Upper lobe of left lung (tissue), 6 donors: ENCODE data around the gene SNAP47. TPM values are rescaled to one million over a fixed set of nuclear protein-coding genes. Genes with fewer than 3 reads are reported as not detected.
"Not testable (repeated sequence)": the region's sequence is repeated elsewhere in the genome, so short reads cannot be mapped to it uniquely, and the experiment has no call there.

Source experiments
- ATAC-seq, 2 donors: fragments of 200-7000 bp; cut with Tn5 transposase; one replicate each; pipeline ENCODE4 v1.9.1; 2022; ENCODE audit warnings: mild to moderate bottlenecking in 2 of 2, moderate library complexity in 2 of 2; ENCODE audit not compliant: low FRiP score in 2 of 2
- DNase-seq, 2 donors: peaks; one replicate each; pipeline ENCODE4 v3.0.0-alpha.2; 2019 to 2020
- H3K27ac ChIP-seq, 4 donors: fragments of 200-600 bp; sonication (generic); one replicate each; pipeline ENCODE4 v1.5.1; 2016 to 2019
- H3K27me3 ChIP-seq, 4 donors: fragments of 200-600 bp; sonication (generic); one replicate each; pipeline ENCODE4 v1.5.1; 2017 to 2019
- H3K36me3 ChIP-seq, 4 donors: fragments of 200-600 bp; sonication (generic); one replicate each; pipeline ENCODE4 v1.5.1; 2016 to 2019
- H3K4me1 ChIP-seq, 4 donors: fragments of 200-600 bp; sonication (generic); one replicate each; pipeline ENCODE4 v1.5.1; 2018 to 2019
- H3K4me3 ChIP-seq, 4 donors: fragments of 200-600 bp; sonication (generic); one replicate each; pipeline ENCODE4 v1.5.1; 2017 to 2019; ENCODE audit warnings: mild to moderate bottlenecking in 2 of 4, moderate library complexity in 1 of 4
- H3K9me3 ChIP-seq, 4 donors: fragments of 200-600 bp; sonication (generic); one replicate each; pipeline ENCODE4 v1.5.1; 2018 to 2019
- EP300 ChIP-seq, 4 donors: sonication (generic); formaldehyde crosslinking; IDR thresholded peaks; one replicate each; pipeline ENCODE4 v1.5.1; 2017; ENCODE audit warnings: antibody characterized with exemption in 4 of 4, control low read depth in 2 of 4
- POLR2A ChIP-seq, 4 donors: fragments of 450-650 bp; IDR thresholded peaks; one replicate each; pipeline ENCODE4 v1.5.1; 2016 to 2017; ENCODE audit warnings: antibody characterized with exemption in 4 of 4, mild to moderate bottlenecking in 2 of 4
- POLR2AphosphoS5 ChIP-seq, 2 donors: sonication (generic); formaldehyde crosslinking; IDR thresholded peaks; one replicate each; pipeline ENCODE4 v1.5.1; 2017; ENCODE audit warnings: antibody characterized with exemption in 2 of 2
- WGBS, 2 donors: methylation state at CpG; one replicate each; pipeline ENCODE4 v1.1.5; 2017 to 2018; 5-methylcytosine and 5-hydroxymethylcytosine counted together
- total RNA-seq, 6 donors: library from RNA; depleted of rRNA in 4 of 6; stranded (reverse); fragments of >200 nt in 4 of 6; gene quantifications; one replicate each; pipeline versions ENCODE4 v1.1.0 to v1.2.1, GENCODE V29; 2016 to 2021
- TF ChIP-seq, protein P1 (sequence below), 6 experiments: fragments of 450-650 bp in 4 of 6; fragments of 200-600 bp in 2 of 6; sonication (generic) in 2 of 6; IDR thresholded peaks; one replicate each; pipeline ENCODE4 v1.5.1; 2016 to 2019; ENCODE audit warnings: antibody characterized with exemption in 6 of 6
- donor health status: DM: no; HTN: no; CAD: no; lungs with moderate emphysema.
- donor health status: DM: no; HTN: yes; CAD: no; lungs with severe emphysema.

The SNAP47 gene, protein sequence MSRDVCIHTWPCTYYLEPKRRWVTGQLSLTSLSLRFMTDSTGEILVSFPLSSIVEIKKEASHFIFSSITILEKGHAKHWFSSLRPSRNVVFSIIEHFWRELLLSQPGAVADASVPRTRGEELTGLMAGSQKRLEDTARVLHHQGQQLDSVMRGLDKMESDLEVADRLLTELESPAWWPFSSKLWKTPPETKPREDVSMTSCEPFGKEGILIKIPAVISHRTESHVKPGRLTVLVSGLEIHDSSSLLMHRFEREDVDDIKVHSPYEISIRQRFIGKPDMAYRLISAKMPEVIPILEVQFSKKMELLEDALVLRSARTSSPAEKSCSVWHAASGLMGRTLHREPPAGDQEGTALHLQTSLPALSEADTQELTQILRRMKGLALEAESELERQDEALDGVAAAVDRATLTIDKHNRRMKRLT
- 10 to 100 TPM; 26.7 to 62.9 (median 35.1) TPM for total RNA-seq

DNA sequence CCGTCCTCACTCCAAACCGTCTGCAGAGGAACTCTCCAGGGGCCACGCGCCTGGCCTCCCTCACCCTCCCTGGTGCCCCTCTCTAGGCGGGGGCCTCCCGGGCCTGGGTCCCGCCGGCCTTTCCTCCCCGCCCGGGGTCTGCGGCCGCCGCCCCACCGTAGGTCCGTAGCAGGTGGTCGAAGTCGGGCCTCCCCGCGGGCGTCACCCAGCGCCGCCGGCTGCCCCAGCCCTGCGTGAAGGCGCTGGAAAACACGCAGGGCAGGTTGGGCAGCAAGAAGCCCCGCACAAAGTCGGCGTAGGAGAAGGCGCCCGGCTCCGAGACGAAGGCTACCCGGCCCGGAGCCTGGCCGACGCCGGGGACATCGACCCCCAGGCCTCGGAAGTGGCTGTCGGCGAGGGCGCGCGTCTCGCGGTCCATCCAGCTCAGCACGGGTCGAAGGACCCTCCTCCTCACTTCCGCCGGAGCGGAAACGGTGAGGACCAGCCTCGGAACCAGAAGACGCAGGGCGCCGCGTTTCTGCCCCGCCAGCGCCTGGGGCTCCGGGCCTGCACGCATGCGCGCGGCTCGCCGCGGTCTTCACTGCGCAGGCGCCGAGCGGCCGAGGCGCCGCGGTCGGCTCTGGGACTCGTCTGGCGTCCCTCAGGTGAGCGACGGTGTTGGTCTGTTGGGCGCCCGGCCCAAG is at the start of gene SNAP47, which contains the start of gene JMJD4:
SNAP47 (plus strand) TSS at position 580 of the 683 bp plus-strand sequence. CDS start 12,302 bp downstream, outside the sequence.
JMJD4 (minus strand) TSS at position 447 of the 683 bp plus-strand sequence; CDS start at position 418, 29 bp downstream.
- H3K36me3 ChIP-seq, result peaks cover 0 to 31% (median 18%) of the 10 kb centered on the region in 4 donors
- ATAC-seq (peak; percentile 91 to 97), DNase-seq (peak; percentile 92 to 98)
- H3K27me3 ChIP-seq, result no peaks in the 10 kb centered on the region
- H3K4me3 ChIP-seq, result peak within 1 kb of the TSS; percentile 76 to 98 (median 86)
- H3K9me3 ChIP-seq, result no peaks in the 10 kb centered on the region
- H3K27ac ChIP-seq, result peak within 1 kb of the TSS; percentile 71 to 91 (median 88)
- 5% methylated on average over 4 of the region's 83 CpGs; no CpG with 5 or more reads in 1 of the 2 donors for whole genome bisulfite sequencing, 2 donors
- peak; percentile 15 to 93 (median 62) for TF ChIP-seq POLR2A (IDR thresholded peaks at IDR 0.05)
- TF ChIP-seq EP300 (IDR thresholded peaks at IDR 0.05), result no peak
- TF ChIP-seq POLR2AphosphoS5 (IDR thresholded peaks at IDR 0.05), result peak; percentile 81 to 95
- TF ChIP-seq, protein P1, sequence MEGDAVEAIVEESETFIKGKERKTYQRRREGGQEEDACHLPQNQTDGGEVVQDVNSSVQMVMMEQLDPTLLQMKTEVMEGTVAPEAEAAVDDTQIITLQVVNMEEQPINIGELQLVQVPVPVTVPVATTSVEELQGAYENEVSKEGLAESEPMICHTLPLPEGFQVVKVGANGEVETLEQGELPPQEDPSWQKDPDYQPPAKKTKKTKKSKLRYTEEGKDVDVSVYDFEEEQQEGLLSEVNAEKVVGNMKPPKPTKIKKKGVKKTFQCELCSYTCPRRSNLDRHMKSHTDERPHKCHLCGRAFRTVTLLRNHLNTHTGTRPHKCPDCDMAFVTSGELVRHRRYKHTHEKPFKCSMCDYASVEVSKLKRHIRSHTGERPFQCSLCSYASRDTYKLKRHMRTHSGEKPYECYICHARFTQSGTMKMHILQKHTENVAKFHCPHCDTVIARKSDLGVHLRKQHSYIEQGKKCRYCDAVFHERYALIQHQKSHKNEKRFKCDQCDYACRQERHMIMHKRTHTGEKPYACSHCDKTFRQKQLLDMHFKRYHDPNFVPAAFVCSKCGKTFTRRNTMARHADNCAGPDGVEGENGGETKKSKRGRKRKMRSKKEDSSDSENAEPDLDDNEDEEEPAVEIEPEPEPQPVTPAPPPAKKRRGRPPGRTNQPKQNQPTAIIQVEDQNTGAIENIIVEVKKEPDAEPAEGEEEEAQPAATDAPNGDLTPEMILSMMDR (IDR thresholded peaks at IDR 0.05), result peak in 1 of 6 experiments; percentile 48
- H3K4me1 ChIP-seq, result peaks cover 15 to 48% (median 23%) of the 10 kb centered on the region in 4 donors

DNA sequence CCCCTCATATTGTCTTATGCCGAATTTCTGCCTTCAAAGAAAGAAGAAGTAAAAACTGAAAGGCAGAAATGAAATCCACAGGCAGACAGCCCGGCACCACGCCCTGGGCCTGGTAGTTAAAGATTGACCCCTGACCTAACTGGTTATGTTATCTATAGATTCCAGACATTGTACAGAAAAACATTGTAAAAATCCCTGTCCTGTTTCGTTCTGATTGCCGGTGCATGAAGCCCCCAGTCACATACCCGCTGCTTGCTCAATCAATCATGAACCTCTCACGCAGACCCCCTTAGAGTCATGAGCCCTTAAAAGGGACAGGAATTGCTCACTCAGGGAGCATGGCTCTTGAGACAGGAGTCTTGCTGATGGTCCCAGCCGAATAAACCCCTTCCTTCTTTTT is 49.4 kb upstream of the SNAP47 start:
- 80% methylated on average over 8 of the region's 8 CpGs for whole genome bisulfite sequencing, 2 donors
- H3K4me1 ChIP-seq, result no peaks in the 10 kb centered on the region
- H3K27me3 ChIP-seq, result no peaks in the 10 kb centered on the region
- TF ChIP-seq POLR2A (IDR thresholded peaks at IDR 0.05), result no peak
- TF ChIP-seq POLR2AphosphoS5 (IDR thresholded peaks at IDR 0.05), result no peak
- TF ChIP-seq, protein P1 (IDR thresholded peaks at IDR 0.05), result no peak
- TF ChIP-seq EP300 (IDR thresholded peaks at IDR 0.05), result no peak
- H3K36me3 ChIP-seq, result no peaks in the 10 kb centered on the region
- no peak for DNase-seq
- no peak overlapping the region for H3K4me3 ChIP-seq
- peaks cover 10 to 87% (median 52%) of the 10 kb centered on the region in 4 donors for H3K9me3 ChIP-seq
- H3K27ac ChIP-seq, result no peak overlapping the region
- ATAC-seq, result no peak

DNA sequence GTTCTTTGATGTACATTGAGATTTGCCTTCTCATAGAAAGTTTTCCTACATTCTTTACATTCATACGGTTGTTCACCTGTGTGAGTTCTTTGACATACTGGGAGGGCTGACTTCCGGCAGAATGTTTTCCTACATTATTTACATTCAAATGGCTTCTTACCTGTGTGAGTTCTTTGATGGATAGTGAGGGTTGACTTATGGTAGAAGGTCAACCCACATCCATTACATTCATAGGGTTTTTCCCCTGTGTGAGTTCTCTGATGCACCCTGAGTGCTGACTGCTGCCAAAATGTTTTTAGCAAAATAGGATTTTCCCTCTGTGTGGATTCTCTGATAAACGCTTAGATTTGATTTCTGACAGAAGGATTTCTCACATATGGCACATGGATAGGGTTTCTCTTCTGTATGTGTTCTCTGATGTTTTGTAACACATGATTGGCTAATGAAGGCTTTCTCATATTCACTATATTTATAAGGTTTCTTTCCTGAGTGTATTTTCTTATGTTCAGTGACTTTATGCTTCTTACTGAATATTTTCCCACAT is 37.8 kb upstream of the SNAP47 start:
- 87 to 90% methylated on average over 3 of the region's 3 CpGs for WGBS, 2 donors
- Histone ChIP-seq H3K27me3 (no peaks in the 10 kb centered on the region), H3K36me3 (no peaks in the 10 kb centered on the region), H3K9me3 (peaks cover 13 to 60% (median 55%) of the 10 kb centered on the region in 4 donors), H3K4me3 (no peak overlapping the region), H3K4me1 (no peaks in the 10 kb centered on the region), H3K27ac (no peak overlapping the region)
- TF ChIP-seq POLR2A (IDR thresholded peaks at IDR 0.05), result no peak
- TF ChIP-seq POLR2AphosphoS5 (IDR thresholded peaks at IDR 0.05), result no peak
- TF ChIP-seq EP300 (IDR thresholded peaks at IDR 0.05), result no peak
- TF ChIP-seq, protein P1 (IDR thresholded peaks at IDR 0.05), result no peak
- DNase-seq (no peak), ATAC-seq (no peak)

DNA sequence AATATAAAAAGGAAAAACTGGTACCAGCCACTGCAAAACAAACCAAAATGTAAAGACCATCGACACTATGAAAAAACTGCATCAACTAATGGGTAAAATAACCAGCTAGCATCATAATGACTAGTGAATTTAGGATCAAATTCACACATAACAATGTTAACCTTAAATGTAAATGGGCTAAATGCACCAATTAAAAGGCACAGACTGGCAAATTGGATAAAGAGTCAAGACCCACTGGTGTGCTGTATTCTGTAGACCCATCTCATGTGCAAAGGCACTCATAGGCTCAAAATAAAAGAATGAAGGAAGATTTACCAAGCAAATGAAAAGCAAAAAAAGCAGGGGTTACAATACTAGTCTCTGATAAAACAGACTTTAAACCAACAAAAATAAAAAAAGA is 33.6 kb upstream of the SNAP47 start:
- not testable (repeated sequence) for H3K27ac ChIP-seq, H3K36me3 ChIP-seq, ATAC-seq, DNase-seq, H3K27me3 ChIP-seq, H3K4me3 ChIP-seq, H3K4me1 ChIP-seq
- WGBS, 2 donors, result 82 to 87% methylated on average over 1 of the region's 1 CpG
- H3K9me3 ChIP-seq, result peaks cover 12 to 68% (median 44%) of the 10 kb centered on the region in 4 donors

DNA sequence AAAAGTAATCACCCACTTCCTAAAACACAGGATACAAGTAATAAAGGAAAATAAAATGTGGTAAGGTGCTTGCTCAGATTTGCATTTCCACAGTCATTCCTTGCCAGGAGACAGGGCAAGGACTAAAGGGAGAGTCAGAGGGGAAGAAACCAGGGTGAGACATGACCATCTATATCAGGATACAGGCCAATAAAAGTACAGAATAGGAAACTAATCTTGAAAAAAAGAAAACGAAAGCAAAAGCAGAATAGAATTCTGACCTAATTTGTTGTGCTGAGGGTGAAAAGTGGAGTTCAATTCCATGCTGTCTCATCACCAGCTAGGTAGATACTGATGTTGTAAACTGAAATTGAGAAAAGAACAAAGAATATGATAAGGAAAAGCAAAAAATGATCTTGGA is 27.4 kb upstream of the SNAP47 start:
- DNase-seq (no peak), ATAC-seq (no peak)
- 32 to 63% methylated on average over 1 of the region's 1 CpG for WGBS, 2 donors
- no peaks in the 10 kb centered on the region for H3K27me3 ChIP-seq
- no peaks in the 10 kb centered on the region for H3K4me1 ChIP-seq
- H3K27ac ChIP-seq, result no peak overlapping the region
- no peak for TF ChIP-seq POLR2A (IDR thresholded peaks at IDR 0.05)
- TF ChIP-seq, protein P1 (IDR thresholded peaks at IDR 0.05), result no peak
- no peak for TF ChIP-seq POLR2AphosphoS5 (IDR thresholded peaks at IDR 0.05)
- TF ChIP-seq EP300 (IDR thresholded peaks at IDR 0.05), result no peak
- no peaks in the 10 kb centered on the region for H3K36me3 ChIP-seq
- H3K9me3 ChIP-seq, result peaks cover 0 to 29% (median 19%) of the 10 kb centered on the region in 4 donors
- H3K4me3 ChIP-seq, result no peak overlapping the region
